Nephron progenitor cell (in vitro differentiated cells): Measurements from ENCODE around the gene BCL7A.
"Not testable (repeated sequence)": the region's sequence is repeated elsewhere in the genome, so short reads cannot be mapped to it uniquely, and the experiment has no call there.

Source experiments
- DNase-seq: peaks from one replicate; pipeline ENCODE4 v3.0.0; 2021
- H3K27ac Mint-ChIP-seq: 2 replicates; pipeline ENCODE4 v1.8.0; 2021; ENCODE audit warnings: mild to moderate bottlenecking, moderate library complexity, mixed read lengths
- H3K27me3 Mint-ChIP-seq: 2 replicates; pipeline ENCODE4 v1.8.0; 2021; ENCODE audit warnings: mild to moderate bottlenecking, low read depth, mixed read lengths; ENCODE audit not compliant: poor library complexity
- H3K36me3 Mint-ChIP-seq: 2 replicates; pipeline ENCODE4 v1.8.0; 2021; ENCODE audit warnings: low read depth, mixed read lengths
- H3K4me1 Mint-ChIP-seq: 2 replicates; pipeline ENCODE4 v1.8.0; 2021; ENCODE audit warnings: mixed read lengths
- H3K4me3 Mint-ChIP-seq: 2 replicates; pipeline ENCODE4 v1.8.0; 2021; ENCODE audit warnings: mild to moderate bottlenecking, moderate library complexity, mixed read lengths
- H3K9me3 Mint-ChIP-seq: 2 replicates; pipeline ENCODE4 v1.8.0; 2021; ENCODE audit warnings: mild to moderate bottlenecking, moderate library complexity, mixed read lengths
- CTCF ChIP-seq: fragments of 200-600 bp; sonication (generic); IDR thresholded peaks from 2 replicates; pipeline ENCODE4 v1.5.0; 2021; ENCODE audit warnings: antibody characterized with exemption

The BCL7A gene

GRCh38 chr12:122032580-122032979, 10.9 kb downstream of the BCL7A start:
- H3K4me3 Mint-ChIP-seq = no peak overlapping the region
- TF ChIP-seq CTCF = no peak
- peaks cover 33% of the 10 kb centered on the region for H3K4me1 Mint-ChIP-seq
- no peaks in the 10 kb centered on the region for H3K27me3 Mint-ChIP-seq
- no peaks in the 10 kb centered on the region for H3K9me3 Mint-ChIP-seq
- DNase-seq = no peak
- H3K36me3 Mint-ChIP-seq = peaks cover 47% of the 10 kb centered on the region
- no peak overlapping the region for H3K27ac Mint-ChIP-seq

- H3K27ac Mint-ChIP-seq = no peak overlapping the region
- no peak overlapping the region for H3K4me3 Mint-ChIP-seq
Measured at GRCh38 chr12:122035292-122035691, 13.6 kb downstream of the BCL7A start.

GRCh38 chr12:122036153-122036552, 14.5 kb downstream of the BCL7A start:
- no peak for TF ChIP-seq CTCF
- no peak for DNase-seq
- Mint-ChIP-seq H3K27ac (no peak overlapping the region), H3K4me1 (peaks cover 6% of the 10 kb centered on the region), H3K27me3 (no peaks in the 10 kb centered on the region), H3K4me3 (no peak overlapping the region), H3K9me3 (no peaks in the 10 kb centered on the region), H3K36me3 (peaks cover 66% of the 10 kb centered on the region)

More at GRCh38 chr12:122035292-122035691, 13.6 kb downstream of the BCL7A start:
- DNase-seq = no peak
- no peaks in the 10 kb centered on the region for H3K27me3 Mint-ChIP-seq
- no peaks in the 10 kb centered on the region for H3K9me3 Mint-ChIP-seq
- peaks cover 8% of the 10 kb centered on the region for H3K4me1 Mint-ChIP-seq
- TF ChIP-seq CTCF = no peak
- peaks cover 61% of the 10 kb centered on the region for H3K36me3 Mint-ChIP-seq

- TF ChIP-seq CTCF = no peak
- Mint-ChIP-seq H3K36me3 (peaks cover 70% of the 10 kb centered on the region), H3K27ac (peak overlapping the region; percentile 85), H3K27me3 (no peaks in the 10 kb centered on the region), H3K4me3 (no peak overlapping the region), H3K9me3 (no peaks in the 10 kb centered on the region), H3K4me1 (peaks cover 6% of the 10 kb centered on the region)
- DNase-seq = no peak
Measured at GRCh38 chr12:122040579-122041386, 19.1 kb downstream of the BCL7A start.

- not testable (repeated sequence) for H3K9me3 Mint-ChIP-seq, H3K27me3 Mint-ChIP-seq, H3K4me1 Mint-ChIP-seq, DNase-seq, H3K4me3 Mint-ChIP-seq, H3K27ac Mint-ChIP-seq
- H3K36me3 Mint-ChIP-seq = peaks cover 70% of the 10 kb centered on the region
Measured at GRCh38 chr12:122041458-122041857, 19.8 kb downstream of the BCL7A start.

- Mint-ChIP-seq H3K36me3 (peaks cover 67% of the 10 kb centered on the region), H3K27me3 (no peaks in the 10 kb centered on the region)
- no peak for TF ChIP-seq CTCF
Measured at GRCh38 chr12:122042910-122043309, 21.2 kb downstream of the BCL7A start.

More at GRCh38 chr12:122042910-122043309, 21.2 kb downstream of the BCL7A start:
- Mint-ChIP-seq H3K4me1 (peaks cover 6% of the 10 kb centered on the region), H3K27ac (peak overlapping the region; percentile 64), H3K9me3 (no peaks in the 10 kb centered on the region), H3K4me3 (no peak overlapping the region)
- no peak for DNase-seq
